Measurements from ENCODE around the gene ITGA7.
A peak's percentile ranks its signal among the peaks of the same experiment; 100 is the strongest.

Gene ITGA7, protein sequence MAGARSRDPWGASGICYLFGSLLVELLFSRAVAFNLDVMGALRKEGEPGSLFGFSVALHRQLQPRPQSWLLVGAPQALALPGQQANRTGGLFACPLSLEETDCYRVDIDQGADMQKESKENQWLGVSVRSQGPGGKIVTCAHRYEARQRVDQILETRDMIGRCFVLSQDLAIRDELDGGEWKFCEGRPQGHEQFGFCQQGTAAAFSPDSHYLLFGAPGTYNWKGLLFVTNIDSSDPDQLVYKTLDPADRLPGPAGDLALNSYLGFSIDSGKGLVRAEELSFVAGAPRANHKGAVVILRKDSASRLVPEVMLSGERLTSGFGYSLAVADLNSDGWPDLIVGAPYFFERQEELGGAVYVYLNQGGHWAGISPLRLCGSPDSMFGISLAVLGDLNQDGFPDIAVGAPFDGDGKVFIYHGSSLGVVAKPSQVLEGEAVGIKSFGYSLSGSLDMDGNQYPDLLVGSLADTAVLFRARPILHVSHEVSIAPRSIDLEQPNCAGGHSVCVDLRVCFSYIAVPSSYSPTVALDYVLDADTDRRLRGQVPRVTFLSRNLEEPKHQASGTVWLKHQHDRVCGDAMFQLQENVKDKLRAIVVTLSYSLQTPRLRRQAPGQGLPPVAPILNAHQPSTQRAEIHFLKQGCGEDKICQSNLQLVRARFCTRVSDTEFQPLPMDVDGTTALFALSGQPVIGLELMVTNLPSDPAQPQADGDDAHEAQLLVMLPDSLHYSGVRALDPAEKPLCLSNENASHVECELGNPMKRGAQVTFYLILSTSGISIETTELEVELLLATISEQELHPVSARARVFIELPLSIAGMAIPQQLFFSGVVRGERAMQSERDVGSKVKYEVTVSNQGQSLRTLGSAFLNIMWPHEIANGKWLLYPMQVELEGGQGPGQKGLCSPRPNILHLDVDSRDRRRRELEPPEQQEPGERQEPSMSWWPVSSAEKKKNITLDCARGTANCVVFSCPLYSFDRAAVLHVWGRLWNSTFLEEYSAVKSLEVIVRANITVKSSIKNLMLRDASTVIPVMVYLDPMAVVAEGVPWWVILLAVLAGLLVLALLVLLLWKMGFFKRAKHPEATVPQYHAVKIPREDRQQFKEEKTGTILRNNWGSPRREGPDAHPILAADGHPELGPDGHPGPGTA

DNA sequence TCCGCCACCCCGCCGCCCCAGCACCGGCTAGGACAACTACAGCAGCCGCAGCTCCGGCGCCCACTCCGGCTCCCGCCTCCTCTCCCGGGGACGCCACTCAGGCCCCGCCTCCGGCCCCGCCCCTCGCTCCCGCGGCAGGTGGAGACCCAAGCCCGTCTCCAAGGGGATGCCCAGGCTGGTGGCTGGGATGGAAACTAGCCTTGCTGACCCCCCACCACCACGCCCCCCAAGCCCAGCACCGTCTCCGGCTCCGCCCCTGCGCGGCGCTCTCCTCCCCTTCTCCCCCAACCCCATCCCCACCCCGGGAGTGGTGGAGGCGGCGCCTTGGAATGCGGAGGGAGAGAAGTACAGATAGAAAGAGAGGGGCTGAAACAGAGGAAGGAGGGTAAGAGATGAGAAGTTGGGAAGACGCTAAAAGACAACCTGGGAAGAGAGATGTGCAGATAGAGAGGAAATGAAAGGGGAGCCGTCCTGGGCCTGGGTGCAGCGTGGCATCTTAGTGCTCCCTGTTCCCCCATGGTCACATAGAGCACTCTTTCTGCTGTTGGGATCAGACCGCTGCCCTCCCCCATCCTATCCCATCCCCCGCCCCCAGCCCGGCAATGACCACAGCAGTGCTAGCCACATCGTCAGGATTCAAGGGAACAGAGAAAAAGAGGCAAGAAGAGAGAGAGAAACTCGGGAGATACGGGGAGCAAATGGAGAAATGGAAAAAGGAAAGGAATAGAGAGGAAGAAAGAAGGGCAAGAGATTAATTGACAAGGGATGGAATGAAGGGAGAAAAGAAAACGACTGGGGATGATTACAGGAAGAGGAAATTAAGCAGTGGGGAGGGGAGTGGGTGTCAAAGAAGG is at the start of gene ITGA7:
Gene ITGA7 (minus strand): TSS at position 64 of the 854 bp plus-strand sequence. CDS start 222 bp downstream, outside the sequence.
- ATAC-seq: peak; percentile 87
- TF ChIP-seq CREB5 (CRISPR knock-in tag; IDR thresholded peaks at IDR 0.05; ENCODE audit: low read depth) (no peak), ZFP3 (CRISPR knock-in tag; IDR thresholded peaks at IDR 0.05) (no peak), ISL1 (CRISPR knock-in tag; IDR thresholded peaks at IDR 0.05) (no peak), ZC3H10 (CRISPR knock-in tag; IDR thresholded peaks at IDR 0.05) (no peak), TSHZ2 (CRISPR knock-in tag; IDR thresholded peaks at IDR 0.05) (no peak), TCF4 (CRISPR knock-in tag; IDR thresholded peaks at IDR 0.05; ENCODE audit: borderline replicate concordance) (no peak), POU6F1 (CRISPR knock-in tag; IDR thresholded peaks at IDR 0.05; ENCODE audit: borderline replicate concordance, low read depth) (no peak), TOX (CRISPR knock-in tag; IDR thresholded peaks at IDR 0.05; ENCODE audit: borderline replicate concordance) (no peak), BACH2 (CRISPR knock-in tag; IDR thresholded peaks at IDR 0.05; ENCODE audit: borderline replicate concordance) (no peak), ZNF565 (CRISPR knock-in tag; conservative IDR thresholded peaks at IDR 0.05; ENCODE audit: low read depth) (no peak)
- TF ChIP-seq, protein P1, sequence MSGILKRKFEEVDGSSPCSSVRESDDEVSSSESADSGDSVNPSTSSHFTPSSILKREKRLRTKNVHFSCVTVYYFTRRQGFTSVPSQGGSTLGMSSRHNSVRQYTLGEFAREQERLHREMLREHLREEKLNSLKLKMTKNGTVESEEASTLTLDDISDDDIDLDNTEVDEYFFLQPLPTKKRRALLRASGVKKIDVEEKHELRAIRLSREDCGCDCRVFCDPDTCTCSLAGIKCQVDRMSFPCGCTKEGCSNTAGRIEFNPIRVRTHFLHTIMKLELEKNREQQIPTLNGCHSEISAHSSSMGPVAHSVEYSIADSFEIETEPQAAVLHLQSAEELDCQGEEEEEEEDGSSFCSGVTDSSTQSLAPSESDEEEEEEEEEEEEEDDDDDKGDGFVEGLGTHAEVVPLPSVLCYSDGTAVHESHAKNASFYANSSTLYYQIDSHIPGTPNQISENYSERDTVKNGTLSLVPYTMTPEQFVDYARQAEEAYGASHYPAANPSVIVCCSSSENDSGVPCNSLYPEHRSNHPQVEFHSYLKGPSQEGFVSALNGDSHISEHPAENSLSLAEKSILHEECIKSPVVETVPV (CRISPR knock-in tag; IDR thresholded peaks at IDR 0.05): no peak

GRCh38 chr12:55755246-55755645 is 47.5 kb upstream of the ITGA7 start:
- no peak for ATAC-seq
- no peak for TF ChIP-seq RARB (CRISPR knock-in tag; IDR thresholded peaks at IDR 0.05)
- no peak for TF ChIP-seq SNAI2 (CRISPR knock-in tag; IDR thresholded peaks at IDR 0.05)
- TF ChIP-seq, protein P1 (CRISPR knock-in tag; IDR thresholded peaks at IDR 0.05): no peak
- TF ChIP-seq BACH2 (CRISPR knock-in tag; IDR thresholded peaks at IDR 0.05; ENCODE audit: borderline replicate concordance): no peak

- no peak for ATAC-seq
- TF ChIP-seq BACH2 (CRISPR knock-in tag; IDR thresholded peaks at IDR 0.05; ENCODE audit: borderline replicate concordance): no peak
- no peak for TF ChIP-seq ARNTL (CRISPR knock-in tag; IDR thresholded peaks at IDR 0.05; ENCODE audit: borderline replicate concordance, low read depth)
- TF ChIP-seq PATZ1 (CRISPR knock-in tag; IDR thresholded peaks at IDR 0.05; ENCODE audit: borderline replicate concordance): no peak
- no peak for TF ChIP-seq ZFP3 (CRISPR knock-in tag; IDR thresholded peaks at IDR 0.05)
- no peak for TF ChIP-seq TSHZ2 (CRISPR knock-in tag; IDR thresholded peaks at IDR 0.05)
- no peak for TF ChIP-seq ZNF565 (CRISPR knock-in tag; conservative IDR thresholded peaks at IDR 0.05; ENCODE audit: low read depth)
Measured at GRCh38 chr12:55748230-55748993, 40.7 kb upstream of the ITGA7 start.

Measured in SK-N-SH treated with all-trans-retinoic acid at 6 μM for 48 hours (cell line).